ENCODE data around the gene CHST8. TPM values are rescaled to one million over a fixed set of nuclear protein-coding genes. Genes with fewer than 3 reads are reported as not detected.

CHST8 gene
- total RNA-seq (2021) (1.5 and 2.3 TPM in 2 replicates), Bru-seq, nascent RNA (percentile 34 among the genes with signal in this experiment), BruChase-seq, experiment 1, labeled RNA remaining after a 2-hour chase (percentile 29 among the genes with signal in this experiment), BruChase-seq, experiment 2, labeled RNA remaining after a 6-hour chase (percentile 46 among the genes with signal in this experiment)
- long read RNA-seq, partial matches to known transcripts = 0 of 2 reads
- long read RNA-seq, other reads (novel, unspliced or antisense) = 0 of 2 reads

- peaks cover 74% of the 10 kb centered on the region for H3K27me3 ChIP-seq (replicated peaks; ENCODE audit: insufficient read depth, low read depth, low read length, poor library complexity)
- H3K4me1 ChIP-seq (ENCODE audit: insufficient read depth, low read length, poor library complexity, severe bottlenecking) = peaks cover 12% of the 10 kb centered on the region
- no peaks in the 10 kb centered on the region for H3K36me3 ChIP-seq (ENCODE audit: insufficient read depth, low read length, poor library complexity, severe bottlenecking)
- CTCF ChIA-PET = no interaction called here
- H3K4me3 ChIP-seq (ENCODE audit: low read depth, low read length, poor library complexity, severe bottlenecking) = peak within 1 kb of the TSS; percentile 38
- intact Hi-C loops (cut with micrococcal nuclease; ENCODE audit: unreplicated experiment) = no loop called here
- H3K27ac ChIP-seq (ENCODE audit: low read depth, low read length, poor library complexity, severe bottlenecking) = no peak within 1 kb of the TSS
- H3K9me3 ChIP-seq (ENCODE audit: low read depth, low read length, poor library complexity, severe bottlenecking) = no peaks in the 10 kb centered on the region
- BruUV-seq (replicated peaks) = no TSS peak
- TF ChIP-seq EZH2 (IDR thresholded peaks at IDR 0.05; ENCODE audit: borderline replicate concordance, low read depth, low read length, poor library complexity, severe bottlenecking) (no peak), CTCF (conservative IDR thresholded peaks at IDR 0.05; ENCODE audit: low read depth, low read length) (no peak)
- peak; percentile 72 for DNase-seq (ENCODE audit: low spot score)
- POLR2A ChIA-PET (ENCODE audit: low non-redundant PET) = no interaction called here
These were observed at the start of gene CHST8 for GRCh38 chr19:33621811-33622504. CHST8 (plus strand) TSS chr19:33621953; CDS start chr19:33689262, 67,309 bp downstream.

GRCh38 chr19:33572929-33573328, 48.8 kb upstream of the CHST8 start:
- POLR2A ChIA-PET (ENCODE audit: low non-redundant PET) = no interaction called here
- DNase-seq (ENCODE audit: low spot score) = no peak
- H3K4me3 ChIP-seq (ENCODE audit: low read depth, low read length, poor library complexity, severe bottlenecking) = no peak overlapping the region
- BruUV-seq (replicated peaks) = no TSS peak
- H3K4me1 ChIP-seq (ENCODE audit: insufficient read depth, low read length, poor library complexity, severe bottlenecking) = no peaks in the 10 kb centered on the region
- CTCF ChIA-PET = no interaction called here
- H3K27me3 ChIP-seq (replicated peaks; ENCODE audit: insufficient read depth, low read depth, low read length, poor library complexity) = peaks cover 9% of the 10 kb centered on the region
- TF ChIP-seq CTCF (conservative IDR thresholded peaks at IDR 0.05; ENCODE audit: low read depth, low read length) (no peak), EZH2 (IDR thresholded peaks at IDR 0.05; ENCODE audit: borderline replicate concordance, low read depth, low read length, poor library complexity, severe bottlenecking) (no peak)
- H3K9me3 ChIP-seq (ENCODE audit: low read depth, low read length, poor library complexity, severe bottlenecking) = peaks cover 14% of the 10 kb centered on the region
- intact Hi-C loops (cut with micrococcal nuclease; ENCODE audit: unreplicated experiment) = no loop called here
- no peaks in the 10 kb centered on the region for H3K36me3 ChIP-seq (ENCODE audit: insufficient read depth, low read length, poor library complexity, severe bottlenecking)
- no peak overlapping the region for H3K27ac ChIP-seq (ENCODE audit: low read depth, low read length, poor library complexity, severe bottlenecking)

- BruUV-seq (replicated peaks) = no TSS peak
- POLR2A ChIA-PET (ENCODE audit: low non-redundant PET) = interaction anchor here (0.7 kb wide), 1 partner anchor 194 kb away, joined by 3 read pairs; no protein-coding TSS in a partner anchor
- CTCF ChIA-PET = no interaction called here
These were observed 46.9 kb upstream of the CHST8 start for GRCh38 chr19:33574824-33575223.

More at GRCh38 chr19:33574824-33575223, 46.9 kb upstream of the CHST8 start:
- intact Hi-C loops (cut with micrococcal nuclease; ENCODE audit: unreplicated experiment) = no loop called here
- Histone ChIP-seq H3K9me3 (ENCODE audit: low read depth, low read length, poor library complexity, severe bottlenecking) (peaks cover 14% of the 10 kb centered on the region), H3K27me3 (replicated peaks; ENCODE audit: insufficient read depth, low read depth, low read length, poor library complexity) (peaks cover 9% of the 10 kb centered on the region), H3K36me3 (ENCODE audit: insufficient read depth, low read length, poor library complexity, severe bottlenecking) (no peaks in the 10 kb centered on the region), H3K27ac (ENCODE audit: low read depth, low read length, poor library complexity, severe bottlenecking) (no peak overlapping the region), H3K4me1 (ENCODE audit: insufficient read depth, low read length, poor library complexity, severe bottlenecking) (no peaks in the 10 kb centered on the region), H3K4me3 (ENCODE audit: low read depth, low read length, poor library complexity, severe bottlenecking) (no peak overlapping the region)
- DNase-seq (ENCODE audit: low spot score) = no peak
- no peak for TF ChIP-seq EZH2 (IDR thresholded peaks at IDR 0.05; ENCODE audit: borderline replicate concordance, low read depth, low read length, poor library complexity, severe bottlenecking)
- TF ChIP-seq CTCF (conservative IDR thresholded peaks at IDR 0.05; ENCODE audit: low read depth, low read length) = no peak

Measured in A673 (cell line).